ENCODE measurements around the gene AMPD2.

GRCh38 chr1:109630081-109630897 is 10.7 kb downstream of the AMPD2 start:
- no peak for TF ChIP-seq EZH2phosphoT487 (IDR thresholded peaks at IDR 0.05; ENCODE audit: borderline replicate concordance, low read length)
- TF ChIP-seq CTCF (IDR thresholded peaks at IDR 0.05; ENCODE audit: low read depth, low read length, poor library complexity, severe bottlenecking), result peak; percentile 13

Measured in DOHH2 (cell line).